Measurements from ENCODE around the gene COL4A1. TPM values are rescaled to one million over a fixed set of nuclear protein-coding genes. Genes with fewer than 3 reads are reported as not detected.
A peak's percentile ranks its signal among the peaks of the same experiment; 100 is the strongest.

Gene COL4A1
- total RNA-seq, 6 donors from 2014 or later, result 81.7 to 309 (median 167) TPM

- Histone ChIP-seq H3K4me1 (peaks cover 12 to 20% (median 14%) of the 10 kb centered on the region in 4 donors), H3K9me3 (no peaks in the 10 kb centered on the region), H3K36me3 (no peaks in the 10 kb centered on the region), H3K4me3 (peak overlapping the region in 1 of 4 donors; percentile 59), H3K27me3 (no peaks in the 10 kb centered on the region), H3K27ac (peak overlapping the region; percentile 51 to 84 (median 80))
- no peak for DNase-seq
- TF ChIP-seq CTCF (IDR thresholded peaks at IDR 0.05) (no peak), POLR2AphosphoS5 (IDR thresholded peaks at IDR 0.05) (no peak), EP300 (IDR thresholded peaks at IDR 0.05) (no peak), POLR2A (IDR thresholded peaks at IDR 0.05) (no peak)
- 45 to 48% methylated on average over 13 to 16 of the region's 16 CpGs for WGBS, 2 donors
- ATAC-seq (ENCODE audit: low FRiP score in 2 of 2), result no peak
These were observed 170.0 kb downstream of the COL4A1 start for GRCh38 chr13:110136660-110137585.

- TF ChIP-seq CTCF (IDR thresholded peaks at IDR 0.05) (no peak), POLR2AphosphoS5 (IDR thresholded peaks at IDR 0.05) (no peak), POLR2A (IDR thresholded peaks at IDR 0.05) (no peak), EP300 (IDR thresholded peaks at IDR 0.05) (no peak)
- peaks cover 12 to 20% (median 14%) of the 10 kb centered on the region in 4 donors for H3K4me1 ChIP-seq
- no peaks in the 10 kb centered on the region for H3K9me3 ChIP-seq
- no peak overlapping the region for H3K4me3 ChIP-seq
- no peaks in the 10 kb centered on the region for H3K36me3 ChIP-seq
- no peak overlapping the region for H3K27ac ChIP-seq
- 79 to 90% methylated on average over 5 of the region's 5 CpGs for WGBS, 2 donors
- DNase-seq, result no peak
- no peak for ATAC-seq (ENCODE audit: low FRiP score in 2 of 2)
- H3K27me3 ChIP-seq, result no peaks in the 10 kb centered on the region
These were observed 170.9 kb downstream of the COL4A1 start for GRCh38 chr13:110135977-110136597.

GRCh38 chr13:110134801-110135200 lies 172.2 kb downstream of the COL4A1 start:
- H3K4me1 ChIP-seq, result peaks cover 12 to 20% (median 14%) of the 10 kb centered on the region in 4 donors
- no peak for DNase-seq
- H3K9me3 ChIP-seq, result no peaks in the 10 kb centered on the region
- H3K36me3 ChIP-seq, result no peaks in the 10 kb centered on the region
- no peak for ATAC-seq (ENCODE audit: low FRiP score in 2 of 2)
- H3K27me3 ChIP-seq, result no peaks in the 10 kb centered on the region
- H3K4me3 ChIP-seq, result no peak overlapping the region
- no peak for TF ChIP-seq CTCF (IDR thresholded peaks at IDR 0.05)
- no peak for TF ChIP-seq POLR2AphosphoS5 (IDR thresholded peaks at IDR 0.05)
- TF ChIP-seq EP300 (IDR thresholded peaks at IDR 0.05), result no peak
- no peak for TF ChIP-seq POLR2A (IDR thresholded peaks at IDR 0.05)
- no peak overlapping the region for H3K27ac ChIP-seq
- 57 to 69% methylated on average over 8 of the region's 8 CpGs for WGBS, 2 donors

GRCh38 chr13:110133425-110134235 lies 173.3 kb downstream of the COL4A1 start:
- 86 to 98% methylated on average over 7 to 10 of the region's 10 CpGs for WGBS, 2 donors
- no peak overlapping the region for H3K27ac ChIP-seq
- TF ChIP-seq POLR2A (IDR thresholded peaks at IDR 0.05) (no peak), POLR2AphosphoS5 (IDR thresholded peaks at IDR 0.05) (no peak), EP300 (IDR thresholded peaks at IDR 0.05) (no peak), CTCF (IDR thresholded peaks at IDR 0.05) (no peak)
- no peak overlapping the region for H3K4me3 ChIP-seq
- ATAC-seq (ENCODE audit: low FRiP score in 2 of 2), result no peak
- no peak for DNase-seq
- H3K27me3 ChIP-seq, result no peaks in the 10 kb centered on the region
- H3K4me1 ChIP-seq, result peaks cover 9 to 16% (median 13%) of the 10 kb centered on the region in 4 donors
- H3K9me3 ChIP-seq, result no peaks in the 10 kb centered on the region
- H3K36me3 ChIP-seq, result no peaks in the 10 kb centered on the region

Data from upper lobe of left lung (tissue), 6 donors.